HepG2 (cell line): ENCODE measurements around the gene PHF10. TPM values are rescaled to one million over a fixed set of nuclear protein-coding genes. Genes with fewer than 3 reads are reported as not detected.

Experiments
- ATAC-seq: fragments of 200-7000 bp; cut with Tn5 transposase; 3 replicates; pipeline ENCODE4 v1.9.1; 2020; ENCODE audit warnings: mild to moderate bottlenecking, moderate library complexity
- BruUV-seq: library from RNA; stranded (reverse); fragments of 400-500 nt; replicated peaks from 2 replicates; lab custom pipeline; 2021; lab: Mats Ljungman, UMichigan
- CTCF ChIA-PET: fragments of 300-600 bp; formaldehyde crosslinking; extraction: SDS; loops from one replicate; lab custom pipeline; 2021; ENCODE audit warnings: low total read pairs, inconsistent platforms, low intra/inter-chr PET ratio; lab: Yijun Ruan, JAX
- POLR2A ChIA-PET: fragments of 350-600 bp; sonication (Branson Sonifier 250); formaldehyde crosslinking; loops from one replicate; lab custom pipeline; 2020; ENCODE audit warnings: antibody characterized with exemption, inconsistent platforms; lab: Yijun Ruan, JAX
- DNase-seq: peaks from one replicate; pipeline ENCODE4 v3.0.0-alpha.2; 2015; ENCODE audit warnings: low spot score
- FAIRE-seq: peaks from 3 replicates; lab custom pipeline; 2011; peaks lifted over from hg19 to GRCh38; lab: Jason Lieb, UNC
- H2AFZ ChIP-seq: one replicate; pipeline ENCODE4 v1.6.1; 2011; ENCODE audit warnings: low read length, inconsistent platforms
- H3K27ac ChIP-seq: fragments of 300-600 bp; 3 replicates; pipeline ENCODE4 v1.8.0; 2011; ENCODE audit warnings: mixed run types, mild to moderate bottlenecking, mixed read lengths, low read length, inconsistent platforms; ENCODE audit not compliant: insufficient read depth; ENCODE audit errors: extremely low read length
- H3K27me3 ChIP-seq, 2 experiments: fragments of 200-600 bp in 1 of 2; 2 replicates in 1 of 2; 3 replicates in 1 of 2; pipeline versions ENCODE4 v1.6.0 to v1.8.0; 2011; ENCODE audit warnings: low read length in 2 of 2, mild to moderate bottlenecking in 2 of 2, moderate library complexity in 2 of 2, inconsistent platforms in 1 of 2; ENCODE audit not compliant: insufficient read depth in 2 of 2, control insufficient read depth in 1 of 2
- H3K36me3 ChIP-seq, 2 experiments: fragments of 200-600 bp in 1 of 2; replicated peaks in 1 of 2; 2 replicates in 1 of 2; 3 replicates in 1 of 2; pipeline versions ENCODE4 v1.5.1 to v1.8.0; 2011; ENCODE audit warnings: low read length in 2 of 2, inconsistent platforms in 1 of 2; ENCODE audit not compliant: insufficient read depth in 2 of 2, control insufficient read depth in 1 of 2
- H3K4me1 ChIP-seq: 2 replicates; pipeline ENCODE4 v1.5.1; 2012; ENCODE audit warnings: low read length, inconsistent platforms; ENCODE audit not compliant: insufficient read depth
- H3K4me2 ChIP-seq: 2 replicates; pipeline ENCODE4 v1.6.0; 2011; ENCODE audit warnings: low read depth, low read length, inconsistent platforms
- H3K4me3 ChIP-seq, 3 experiments: fragments of 200-600 bp in 1 of 3; sonication (generic), shearing (Covaris generic) in 1 of 3; replicated peaks in 1 of 3; 2 replicates each; pipeline ENCODE4 v1.5.1; 2011 to 2016; ENCODE audit warnings: low read length in 3 of 3, inconsistent platforms in 2 of 3, low read depth in 2 of 3, mild to moderate bottlenecking in 2 of 3, control low read depth in 1 of 3, mixed read lengths in 1 of 3; ENCODE audit not compliant: insufficient read depth in 1 of 3
- H3K79me2 ChIP-seq: one replicate; pipeline ENCODE4 v1.6.1; 2011; ENCODE audit warnings: low read length, inconsistent platforms; ENCODE audit not compliant: insufficient read depth
- H3K9ac ChIP-seq: 2 replicates; pipeline ENCODE4 v1.6.0; 2011; ENCODE audit warnings: mild to moderate bottlenecking, low read depth, low read length, inconsistent platforms; ENCODE audit not compliant: insufficient read depth
- H3K9me3 ChIP-seq: 2 replicates; pipeline ENCODE4 v1.5.1; 2012; ENCODE audit warnings: mild to moderate bottlenecking, low read length
- H4K20me1 ChIP-seq: 2 replicates; pipeline ENCODE4 v1.6.0; 2011; ENCODE audit warnings: inconsistent platforms, mild to moderate bottlenecking, low read length, moderate library complexity; ENCODE audit not compliant: insufficient read depth
- ARID2 ChIP-seq: sonication (generic); formaldehyde crosslinking; IDR thresholded peaks from 2 replicates; pipeline ENCODE4 v1.8.1; 2022; ENCODE audit warnings: mild to moderate bottlenecking, missing genetic modification reagents, borderline replicate concordance
- ARNT2 ChIP-seq: sonication (generic); formaldehyde crosslinking; IDR thresholded peaks from 2 replicates; pipeline ENCODE4 v1.8.0; 2022; ENCODE audit warnings: mild to moderate bottlenecking, low read depth, missing genetic modification reagents, moderate library complexity
- DNMT1 ChIP-seq: sonication (generic); formaldehyde crosslinking; IDR thresholded peaks from 2 replicates; pipeline ENCODE4 v1.5.1; 2020; ENCODE audit warnings: mild to moderate bottlenecking, missing genetic modification reagents
- DPF2 ChIP-seq: sonication (generic); formaldehyde crosslinking; IDR thresholded peaks from 2 replicates; pipeline ENCODE4 v1.4.0; 2020; ENCODE audit warnings: mild to moderate bottlenecking, low read depth, missing genetic modification reagents, borderline replicate concordance
- RAD51 ChIP-seq: fragments of 450-650 bp; IDR thresholded peaks from 2 replicates; pipeline ENCODE4 v1.6.1; 2016; ENCODE audit warnings: borderline replicate concordance
- SRSF4 ChIP-seq: fragments of 200-400 bp; formaldehyde crosslinking; IDR thresholded peaks from one replicate; pipeline ENCODE4 v1.6.1; 2018; ENCODE audit warnings: mild to moderate bottlenecking, low read depth, low read length, moderate library complexity; ENCODE audit not compliant: poor library complexity, severe bottlenecking
- ZKSCAN5 ChIP-seq: sonication (generic); formaldehyde crosslinking; IDR thresholded peaks from 2 replicates; pipeline ENCODE4 v1.5.1; 2020; ENCODE audit warnings: mild to moderate bottlenecking, missing genetic modification reagents
- ZMYM2 ChIP-seq: sonication (generic); formaldehyde crosslinking; IDR thresholded peaks from 2 replicates; pipeline ENCODE4 v1.8.0; 2022; ENCODE audit warnings: mild to moderate bottlenecking, missing genetic modification reagents
- ZNF333 ChIP-seq: sonication (generic); formaldehyde crosslinking; IDR thresholded peaks from 2 replicates; pipeline ENCODE4 v1.4.0; 2020; ENCODE audit warnings: mild to moderate bottlenecking, missing genetic modification reagents, borderline replicate concordance
- ZZZ3 ChIP-seq: sonication (generic); formaldehyde crosslinking; IDR thresholded peaks from 2 replicates; pipeline ENCODE4 v1.4.0; 2020; ENCODE audit warnings: missing genetic modification reagents, mild to moderate bottlenecking, borderline replicate concordance
- WGBS: methylation state at CpG from one replicate; pipeline ENCODE4 v1.1.6; 2017; ENCODE audit warnings: low lambda C conversion rate; 5-methylcytosine and 5-hydroxymethylcytosine counted together
- in situ Hi-C: cut with HindIII; loops from 2 replicates; pipeline ENCODE4 v1.10.0; 2017; ENCODE audit warnings: low pct_unique_long_range_greater_than_20kb; ENCODE audit not compliant: extremely low pct_ligation_motif_present
- intact Hi-C: fragments of 100-400 bp; cut with micrococcal nuclease; formaldehyde crosslinking; loops from one replicate; pipeline ENCODE4 v1.10.0; 2022; ENCODE audit not compliant: unreplicated experiment
- polyA plus RNA-seq, 8 experiments: library from polyadenylated mRNA; depleted of rRNA in 3 of 8; stranded (reverse) in 7 of 8; unstranded in 1 of 8; fragments of >200 nt; fragmentation: Illumina TruSeq in 4 of 8; extraction: Trizol in 4 of 8; gene quantifications; 2 replicates each; pipeline versions ENCODE4 v1.2.1 to v1.2.3, GENCODE V29; 2011 to 2016; ENCODE audit warnings: low read depth in 4 of 8, missing spikeins in 1 of 8, mixed read lengths in 1 of 8; ENCODE audit not compliant: insufficient read depth in 1 of 8
- total RNA-seq, 5 experiments: library from RNA; depleted of rRNA; stranded (reverse); fragments of >200 nt; fragmentation: Illumina TruSeq; extraction: Trizol; gene quantifications; 2 replicates each; pipeline ENCODE4 v1.2.3, GENCODE V29; 2016; ENCODE audit warnings: low read depth in 1 of 5
- TF ChIP-seq, protein P1 (sequence below): sonication (generic); formaldehyde crosslinking; IDR thresholded peaks from 2 replicates; pipeline ENCODE4 v1.4.0; 2020; ENCODE audit warnings: missing genetic modification reagents, mild to moderate bottlenecking, borderline replicate concordance
- TF ChIP-seq, protein P2 (sequence below): sonication (generic); formaldehyde crosslinking; IDR thresholded peaks from 2 replicates; pipeline ENCODE4 v1.5.0; 2020; ENCODE audit warnings: missing genetic modification reagents, mild to moderate bottlenecking, borderline replicate concordance
- TF ChIP-seq, protein P3 (sequence below): sonication (generic); formaldehyde crosslinking; conservative IDR thresholded peaks from 2 replicates; pipeline ENCODE4 v1.4.0; 2020; ENCODE audit warnings: mild to moderate bottlenecking, missing genetic modification reagents, moderate library complexity

Gene PHF10
- total and polyA plus RNA-seq, 2 of the 13 experiments (the other 11 are each of a cell fraction or from before 2014, with no cell fraction given) = 42.1 to 84.1 TPM

DNA sequence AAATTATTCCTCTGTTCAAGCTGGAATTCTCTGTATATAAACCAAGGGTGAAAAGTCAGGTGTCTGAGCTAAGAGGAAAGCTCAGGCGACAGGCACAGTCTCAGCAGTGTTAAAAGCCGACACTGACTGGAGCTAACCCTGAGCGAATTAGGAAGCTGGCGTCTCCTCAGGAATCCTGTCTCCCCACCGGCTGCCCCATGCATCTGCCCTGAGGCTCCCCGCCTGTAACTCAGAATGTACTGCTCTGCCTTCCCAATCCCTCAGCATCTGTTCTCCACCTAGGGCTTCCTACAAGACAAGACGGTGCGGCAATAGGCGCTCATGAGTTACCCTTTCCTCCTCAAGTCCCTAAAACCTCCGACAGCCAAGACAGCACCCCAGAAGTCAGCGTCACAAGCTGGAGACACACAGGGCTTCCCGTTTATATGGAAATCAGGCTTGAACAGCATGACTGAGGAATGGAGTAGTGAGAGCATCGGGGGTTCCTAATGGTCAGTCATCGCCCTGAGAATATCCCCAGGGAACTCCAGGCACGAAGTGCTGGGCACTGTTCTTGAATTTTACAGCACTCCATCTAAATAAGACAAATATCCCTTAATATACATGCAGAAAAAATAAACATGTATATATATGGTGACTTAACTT, 56.0 kb downstream of the PHF10 start:
- no peaks in the 10 kb centered on the region for H4K20me1 ChIP-seq
- H3K27me3 ChIP-seq = no peaks in the 10 kb centered on the region
- CTCF ChIA-PET = no interaction called here
- no peaks in the 10 kb centered on the region for H3K79me2 ChIP-seq
- H3K4me3 ChIP-seq = no peak overlapping the region
- in situ Hi-C loops = no loop called here
- H2AFZ ChIP-seq = no peak overlapping the region
- no TSS peak for BruUV-seq
- DNase-seq = no peak
- no peak overlapping the region for H3K4me2 ChIP-seq
- POLR2A ChIA-PET = no interaction called here
- no peak for ATAC-seq
- TF ChIP-seq SRSF4 (no peak), ZMYM2 (CRISPR knock-in tag) (no peak), ARNT2 (no peak), ARID2 (no peak), ZNF333 (CRISPR knock-in tag) (no peak), RAD51 (no peak), DPF2 (CRISPR knock-in tag) (no peak), ZZZ3 (CRISPR knock-in tag) (no peak), ZKSCAN5 (no peak), DNMT1 (no peak)
- TF ChIP-seq, protein P1, sequence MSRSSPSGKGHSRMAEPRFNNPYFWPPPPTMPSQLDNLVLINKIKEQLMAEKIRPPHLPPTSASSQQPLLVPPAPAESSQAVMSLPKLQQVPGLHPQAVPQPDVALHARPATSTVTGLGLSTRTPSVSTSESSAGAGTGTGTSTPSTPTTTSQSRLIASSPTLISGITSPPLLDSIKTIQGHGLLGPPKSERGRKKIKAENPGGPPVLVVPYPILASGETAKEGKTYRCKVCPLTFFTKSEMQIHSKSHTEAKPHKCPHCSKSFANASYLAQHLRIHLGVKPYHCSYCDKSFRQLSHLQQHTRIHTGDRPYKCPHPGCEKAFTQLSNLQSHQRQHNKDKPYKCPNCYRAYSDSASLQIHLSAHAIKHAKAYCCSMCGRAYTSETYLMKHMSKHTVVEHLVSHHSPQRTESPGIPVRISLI = no peak
- TF ChIP-seq, protein P2, sequence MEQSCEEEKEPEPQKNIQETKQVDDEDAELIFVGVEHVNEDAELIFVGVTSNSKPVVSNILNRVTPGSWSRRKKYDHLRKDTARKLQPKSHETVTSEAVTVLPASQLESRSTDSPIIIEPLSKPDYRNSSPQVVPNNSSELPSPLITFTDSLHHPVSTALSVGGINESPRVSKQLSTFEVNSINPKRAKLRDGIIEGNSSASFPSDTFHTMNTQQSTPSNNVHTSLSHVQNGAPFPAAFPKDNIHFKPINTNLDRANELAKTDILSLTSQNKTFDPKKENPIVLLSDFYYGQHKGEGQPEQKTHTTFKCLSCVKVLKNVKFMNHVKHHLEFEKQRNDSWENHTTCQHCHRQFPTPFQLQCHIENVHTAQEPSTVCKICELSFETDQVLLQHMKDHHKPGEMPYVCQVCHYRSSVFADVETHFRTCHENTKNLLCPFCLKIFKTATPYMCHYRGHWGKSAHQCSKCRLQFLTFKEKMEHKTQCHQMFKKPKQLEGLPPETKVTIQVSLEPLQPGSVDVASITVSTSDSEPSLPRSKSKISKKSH (CRISPR knock-in tag) = no peak
- TF ChIP-seq, protein P3, sequence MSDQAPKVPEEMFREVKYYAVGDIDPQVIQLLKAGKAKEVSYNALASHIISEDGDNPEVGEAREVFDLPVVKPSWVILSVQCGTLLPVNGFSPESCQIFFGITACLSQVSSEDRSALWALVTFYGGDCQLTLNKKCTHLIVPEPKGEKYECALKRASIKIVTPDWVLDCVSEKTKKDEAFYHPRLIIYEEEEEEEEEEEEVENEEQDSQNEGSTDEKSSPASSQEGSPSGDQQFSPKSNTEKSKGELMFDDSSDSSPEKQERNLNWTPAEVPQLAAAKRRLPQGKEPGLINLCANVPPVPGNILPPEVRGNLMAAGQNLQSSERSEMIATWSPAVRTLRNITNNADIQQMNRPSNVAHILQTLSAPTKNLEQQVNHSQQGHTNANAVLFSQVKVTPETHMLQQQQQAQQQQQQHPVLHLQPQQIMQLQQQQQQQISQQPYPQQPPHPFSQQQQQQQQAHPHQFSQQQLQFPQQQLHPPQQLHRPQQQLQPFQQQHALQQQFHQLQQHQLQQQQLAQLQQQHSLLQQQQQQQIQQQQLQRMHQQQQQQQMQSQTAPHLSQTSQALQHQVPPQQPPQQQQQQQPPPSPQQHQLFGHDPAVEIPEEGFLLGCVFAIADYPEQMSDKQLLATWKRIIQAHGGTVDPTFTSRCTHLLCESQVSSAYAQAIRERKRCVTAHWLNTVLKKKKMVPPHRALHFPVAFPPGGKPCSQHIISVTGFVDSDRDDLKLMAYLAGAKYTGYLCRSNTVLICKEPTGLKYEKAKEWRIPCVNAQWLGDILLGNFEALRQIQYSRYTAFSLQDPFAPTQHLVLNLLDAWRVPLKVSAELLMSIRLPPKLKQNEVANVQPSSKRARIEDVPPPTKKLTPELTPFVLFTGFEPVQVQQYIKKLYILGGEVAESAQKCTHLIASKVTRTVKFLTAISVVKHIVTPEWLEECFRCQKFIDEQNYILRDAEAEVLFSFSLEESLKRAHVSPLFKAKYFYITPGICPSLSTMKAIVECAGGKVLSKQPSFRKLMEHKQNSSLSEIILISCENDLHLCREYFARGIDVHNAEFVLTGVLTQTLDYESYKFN (CRISPR knock-in tag) = no peak
- no peaks in the 10 kb centered on the region for H3K9me3 ChIP-seq
- intact Hi-C loops = no loop called here
- H3K27ac ChIP-seq = no peak overlapping the region
- no peaks in the 10 kb centered on the region for H3K4me1 ChIP-seq
- 96% methylated on average over 15 of the region's 15 CpGs for WGBS
- no peak for FAIRE-seq
- H3K36me3 ChIP-seq = peaks cover 40 to 86% of the 10 kb centered on the region in 2 experiments
- H3K9ac ChIP-seq = no peak overlapping the region
